NK-92 (cell line): Measurements from ENCODE around the gene LRRC25.

Source experiments
- DNase-seq: peaks from one replicate; lab custom pipeline; 2025; ENCODE audit not compliant: unreplicated experiment; lab: John Stamatoyannopoulos, UW

The LRRC25 gene

DNA sequence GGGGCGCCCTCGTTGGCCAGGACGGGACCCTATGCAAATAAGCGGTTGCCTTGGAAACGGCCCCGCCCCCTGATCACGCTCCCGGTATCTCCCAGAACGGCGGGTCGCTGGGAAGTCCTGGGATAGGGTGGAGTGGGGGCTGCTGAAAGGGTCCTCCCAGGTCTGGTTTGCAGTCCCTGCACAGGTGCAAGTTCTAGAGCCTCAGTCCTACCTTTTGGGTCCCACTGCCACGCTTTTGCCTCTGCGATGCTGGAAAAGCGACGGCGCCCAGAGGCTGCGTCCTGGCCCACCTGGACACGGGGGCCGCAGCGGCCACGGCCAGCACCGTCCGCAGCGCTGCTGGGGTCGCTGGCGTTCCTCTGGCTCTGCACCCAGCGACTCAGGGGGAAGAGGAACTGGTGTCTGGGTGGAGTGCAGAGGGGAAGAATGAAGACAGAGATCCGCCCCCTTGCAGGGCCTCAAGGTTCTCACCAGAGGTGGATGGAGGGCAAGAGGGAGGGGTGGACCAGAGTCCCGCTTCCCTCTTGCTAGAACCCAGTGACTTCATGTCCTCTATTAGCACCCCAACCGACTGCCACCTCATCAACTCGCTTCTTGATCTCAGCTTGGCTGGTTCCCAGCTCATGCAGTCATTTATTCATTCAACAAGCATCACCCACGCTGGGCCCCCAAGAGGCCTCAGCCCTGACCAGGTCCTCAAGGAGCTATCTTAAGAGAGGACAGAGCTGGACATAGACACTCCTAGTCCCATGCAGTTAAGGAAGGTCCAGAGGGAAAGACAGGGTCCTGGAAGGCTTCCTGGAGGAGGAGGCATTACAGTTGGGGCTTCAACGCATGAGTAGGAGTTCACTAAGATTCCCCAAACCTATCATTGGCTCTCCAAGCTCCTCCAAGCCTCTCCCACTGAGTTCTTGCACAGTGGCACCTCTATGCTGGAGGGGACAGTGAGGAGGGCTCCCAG is at the start of gene LRRC25:
Gene LRRC25, minus strand, starts transcription at position 381 of the 961 bp plus-strand sequence. CDS start 659 bp downstream, outside the sequence.
- DNase-seq, result no peak

- no peak for DNase-seq
Observed at GRCh38 chr19:18446811-18447359, 49.5 kb upstream of the LRRC25 start.

GRCh38 chr19:18446145-18446810 is 48.9 kb upstream of the LRRC25 start:
- DNase-seq, result no peak

- no peak for DNase-seq
Observed at GRCh38 chr19:18445262-18445948, 48.0 kb upstream of the LRRC25 start.

GRCh38 chr19:18444513-18444912 is 47.1 kb upstream of the LRRC25 start:
- no peak for DNase-seq

DNA sequence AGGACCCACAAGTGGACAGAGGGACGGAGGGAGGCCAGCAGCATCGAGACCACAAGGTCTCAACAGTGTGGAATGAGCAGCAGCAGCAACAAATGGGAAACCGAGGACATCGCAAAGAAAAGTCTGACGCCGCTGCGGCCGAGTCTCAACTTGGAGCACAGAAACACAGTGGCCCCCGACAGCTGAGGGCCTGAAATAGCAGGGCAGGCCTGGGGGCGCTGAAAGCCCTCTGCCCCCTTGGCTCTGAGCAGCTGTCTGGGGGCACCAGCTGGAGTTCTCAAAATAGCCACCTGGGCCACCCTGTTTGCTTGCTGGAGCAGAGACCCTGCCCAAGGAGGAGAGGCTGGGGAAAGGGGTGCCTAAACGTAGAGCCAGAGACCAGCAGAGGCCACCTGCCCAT is 46.4 kb upstream of the LRRC25 start:
- DNase-seq, result no peak

DNA sequence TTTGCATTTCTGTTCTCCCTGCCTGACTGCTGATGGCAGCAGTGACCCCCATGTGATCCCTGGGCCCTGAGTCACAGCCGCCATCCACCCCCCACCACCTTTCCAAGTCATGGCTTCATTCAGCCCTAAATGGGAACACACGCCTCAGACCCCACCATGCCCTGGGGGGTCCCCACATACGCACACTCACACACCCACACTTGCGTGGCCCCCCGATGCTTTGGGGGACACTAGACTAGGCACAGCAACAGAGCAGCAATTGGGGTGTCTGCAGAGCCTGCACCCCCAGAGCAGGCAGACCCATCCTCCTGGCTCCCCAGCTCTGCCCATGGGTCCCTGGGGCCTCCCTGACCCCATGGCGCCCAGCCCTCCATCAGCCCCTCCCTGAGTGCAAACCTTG is 46.0 kb upstream of the LRRC25 start:
- DNase-seq, result no peak

DNA sequence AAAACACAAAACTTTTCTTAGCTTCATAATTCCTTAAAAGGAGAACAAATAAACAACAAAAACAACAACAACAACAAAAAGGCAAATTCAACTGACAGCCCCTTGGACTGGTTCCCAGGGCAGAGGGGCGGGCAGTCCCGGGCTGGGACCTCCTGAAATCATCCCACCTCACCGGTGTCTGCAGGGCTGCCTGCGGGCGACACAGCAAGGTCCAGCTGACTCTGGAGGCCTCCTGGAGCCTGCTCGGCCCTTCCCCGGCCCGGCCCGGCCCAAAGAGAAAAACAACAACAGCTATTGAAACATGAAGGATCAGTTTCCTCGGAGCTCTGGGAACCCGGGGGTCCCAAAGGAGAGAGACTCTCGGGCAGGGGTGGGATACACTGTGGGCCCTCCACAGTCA is 45.5 kb upstream of the LRRC25 start:
- no peak for DNase-seq

DNA sequence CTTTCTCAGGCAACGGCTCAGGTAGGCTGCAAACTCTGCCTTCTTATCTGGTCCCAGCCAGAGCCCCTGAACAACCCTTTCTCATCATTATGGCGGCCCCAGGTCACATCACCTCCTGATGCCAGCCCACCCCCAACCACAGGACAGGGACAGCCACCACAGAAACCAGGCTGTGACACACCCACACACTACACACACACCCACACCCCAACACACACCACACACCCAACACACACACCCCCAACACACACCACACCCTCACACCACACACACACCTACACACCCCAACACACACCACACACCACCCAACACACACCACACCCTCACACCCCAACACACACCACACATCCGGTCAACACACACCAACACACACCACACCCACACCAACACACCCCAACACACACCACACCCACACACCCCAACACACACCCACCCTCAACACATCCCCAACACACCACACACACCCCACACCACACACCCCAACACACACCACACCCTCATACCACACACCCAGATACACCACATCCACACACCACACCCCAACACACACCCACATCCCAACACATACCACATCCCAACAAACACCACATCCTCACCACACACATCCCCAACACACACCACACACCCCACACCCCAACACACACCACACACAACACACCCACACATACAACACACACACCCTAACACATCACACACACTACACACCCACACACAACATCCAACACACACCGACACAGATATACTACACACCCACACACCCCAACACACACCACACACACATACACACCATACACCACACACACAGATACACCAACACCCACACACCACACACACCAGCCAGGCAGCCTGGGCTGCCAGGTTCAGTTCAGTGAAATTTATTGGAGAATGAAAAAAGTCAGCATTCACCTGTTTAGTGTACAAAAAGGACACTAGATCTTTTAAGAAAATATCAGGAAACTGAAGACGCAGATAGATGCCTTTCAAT is 44.7 kb upstream of the LRRC25 start:
- no peak for DNase-seq

- no peak for DNase-seq
Observed at GRCh38 chr19:18440936-18441803, 43.7 kb upstream of the LRRC25 start.

DNA sequence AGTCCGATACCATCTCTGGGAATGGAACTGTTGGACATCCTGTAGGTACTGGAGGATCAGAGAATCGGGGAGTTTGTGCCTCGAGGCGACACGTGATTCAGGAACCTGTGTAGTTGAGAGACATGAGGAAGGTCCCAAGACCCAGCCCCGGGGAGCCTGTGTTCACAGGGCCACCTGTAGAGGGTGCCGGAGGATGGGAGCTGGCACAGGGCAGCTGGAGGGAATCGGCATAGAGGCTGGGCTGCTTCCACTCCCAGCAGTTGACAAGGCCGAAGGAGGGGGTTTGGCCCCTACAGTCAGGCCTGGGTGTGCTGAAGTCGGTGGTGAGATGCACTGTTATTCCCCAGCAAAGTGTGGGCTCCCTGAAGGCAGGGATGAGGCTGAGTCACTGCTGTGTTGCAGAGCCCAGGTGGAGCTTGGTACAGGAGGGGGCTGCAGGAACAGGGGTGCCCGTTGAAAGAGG is 43.0 kb upstream of the LRRC25 start:
- DNase-seq, result no peak

GRCh38 chr19:18439910-18440237 is 42.5 kb upstream of the LRRC25 start:
- no peak for DNase-seq

DNA sequence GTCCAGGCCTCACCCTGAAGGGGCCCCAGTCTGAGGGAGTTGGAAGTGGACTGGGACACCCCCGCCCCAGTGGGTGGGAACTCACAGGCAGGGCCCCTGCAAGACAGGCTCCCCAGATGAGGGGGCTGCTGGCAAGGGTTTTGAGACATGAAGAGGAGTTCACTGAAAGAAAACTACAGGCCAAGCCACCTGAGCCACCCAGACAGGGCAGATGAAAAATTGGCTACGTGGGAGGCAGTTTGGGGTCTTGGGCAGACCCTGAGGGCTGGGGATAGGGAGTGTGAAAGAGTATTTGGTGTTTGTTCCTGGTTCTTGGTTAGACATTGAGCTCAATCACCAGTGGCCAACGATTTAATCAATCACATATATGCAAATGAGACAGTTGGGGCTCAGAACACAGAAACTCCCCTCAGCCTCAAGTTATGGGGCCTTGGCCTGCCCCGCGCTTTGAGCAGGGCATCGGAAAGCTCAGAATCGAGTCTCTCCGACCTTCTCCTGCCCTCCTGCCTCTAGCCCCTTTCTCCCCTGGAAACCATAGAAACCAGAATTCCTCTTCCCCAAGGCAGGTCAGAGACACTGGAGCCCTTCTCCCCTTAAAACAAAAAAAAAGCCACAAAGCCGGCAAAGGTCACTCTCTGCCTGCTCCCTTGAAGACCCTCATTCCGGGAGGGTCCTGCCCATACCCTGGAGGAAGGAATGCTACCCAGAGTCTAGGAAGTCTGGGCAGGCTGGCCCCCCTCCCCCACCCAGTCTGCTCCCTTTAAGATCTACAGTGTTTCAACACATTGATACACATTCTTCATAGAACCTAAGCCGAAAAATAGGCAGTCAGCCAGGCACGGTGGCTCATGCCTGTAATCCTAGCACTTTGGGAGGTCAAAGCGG is 41.8 kb upstream of the LRRC25 start:
- no peak for DNase-seq

DNA sequence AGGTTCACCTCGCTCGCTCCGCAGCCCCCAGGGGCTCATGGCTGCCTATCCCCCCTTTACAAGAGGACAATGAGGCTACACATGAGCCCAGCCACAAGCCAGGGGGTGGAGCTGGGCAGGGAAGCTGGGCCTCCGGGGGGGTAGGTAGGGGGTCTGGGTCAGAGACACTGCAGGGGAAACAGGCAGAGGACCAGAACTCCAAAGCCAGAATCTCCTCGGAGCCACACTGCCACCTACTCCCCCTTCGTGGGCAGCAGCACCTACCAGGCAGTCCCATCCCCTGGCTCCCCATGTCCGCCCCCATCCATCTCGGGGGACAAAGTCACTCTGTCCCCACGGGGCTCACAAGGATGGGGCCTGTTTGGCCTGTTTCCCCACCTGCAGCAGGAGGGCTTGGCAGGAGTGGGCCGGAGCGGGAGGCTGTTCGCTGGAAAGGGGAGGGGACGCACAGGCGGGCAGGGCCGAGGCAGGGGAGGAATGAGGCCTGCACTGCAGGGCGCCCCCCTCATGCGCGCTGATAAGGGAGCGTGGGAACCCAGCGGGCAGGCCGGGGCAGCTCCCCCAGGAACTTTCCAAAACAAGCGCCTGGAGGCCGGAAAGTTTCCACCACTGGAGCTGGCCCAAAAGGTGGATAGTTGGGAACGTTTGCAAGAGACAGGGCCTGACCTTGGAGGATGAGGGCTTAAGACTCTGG is 41.1 kb upstream of the LRRC25 start:
- no peak for DNase-seq

DNA sequence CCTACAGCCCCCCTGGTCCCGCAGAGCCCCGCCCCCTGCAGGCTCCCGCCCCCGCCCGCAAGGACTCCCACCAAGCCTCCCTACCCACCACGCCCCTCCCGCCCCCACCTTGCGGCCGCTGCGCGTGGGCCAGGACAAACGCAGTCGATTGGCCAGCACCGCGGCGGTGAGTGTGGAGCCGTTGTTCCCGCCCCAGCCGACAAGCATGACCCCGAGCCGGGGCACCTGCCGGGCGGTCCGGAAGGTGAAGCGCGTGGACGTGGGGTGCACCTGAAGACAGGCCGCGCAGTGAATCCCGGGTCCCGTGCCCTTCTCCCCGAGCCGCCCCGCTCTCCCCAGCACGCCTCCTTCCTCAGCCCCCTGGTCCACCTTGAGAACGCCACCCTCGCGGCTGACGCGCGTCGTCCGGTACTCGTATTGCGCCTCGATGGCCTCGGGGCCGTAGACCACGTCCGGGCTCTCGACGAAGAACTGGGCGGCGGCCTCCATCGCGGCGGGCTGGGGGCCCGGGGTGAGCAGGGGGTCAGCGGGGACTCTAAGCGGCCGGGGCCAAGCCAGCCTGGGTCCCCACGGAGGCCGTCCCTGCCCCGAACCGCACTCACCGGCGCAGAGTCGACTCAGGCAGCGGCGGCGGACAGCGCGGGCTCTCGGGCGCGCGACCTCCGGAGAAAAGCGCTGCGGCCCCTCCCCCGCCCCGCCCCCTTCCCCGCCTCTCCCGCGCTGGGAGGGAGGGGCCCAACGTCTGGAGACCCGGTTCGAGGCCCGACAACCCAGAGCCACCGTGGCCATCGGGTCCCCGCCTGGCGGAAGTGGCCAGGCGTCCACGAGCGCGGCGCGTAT is 40.3 kb upstream of the LRRC25 start, which contains the start of gene ISYNA1:
Gene ISYNA1, minus strand, starts transcription at position 643 of the 840 bp plus-strand sequence. Its CDS starts 154 bp downstream, at position 489.
- DNase-seq, result no peak

DNA sequence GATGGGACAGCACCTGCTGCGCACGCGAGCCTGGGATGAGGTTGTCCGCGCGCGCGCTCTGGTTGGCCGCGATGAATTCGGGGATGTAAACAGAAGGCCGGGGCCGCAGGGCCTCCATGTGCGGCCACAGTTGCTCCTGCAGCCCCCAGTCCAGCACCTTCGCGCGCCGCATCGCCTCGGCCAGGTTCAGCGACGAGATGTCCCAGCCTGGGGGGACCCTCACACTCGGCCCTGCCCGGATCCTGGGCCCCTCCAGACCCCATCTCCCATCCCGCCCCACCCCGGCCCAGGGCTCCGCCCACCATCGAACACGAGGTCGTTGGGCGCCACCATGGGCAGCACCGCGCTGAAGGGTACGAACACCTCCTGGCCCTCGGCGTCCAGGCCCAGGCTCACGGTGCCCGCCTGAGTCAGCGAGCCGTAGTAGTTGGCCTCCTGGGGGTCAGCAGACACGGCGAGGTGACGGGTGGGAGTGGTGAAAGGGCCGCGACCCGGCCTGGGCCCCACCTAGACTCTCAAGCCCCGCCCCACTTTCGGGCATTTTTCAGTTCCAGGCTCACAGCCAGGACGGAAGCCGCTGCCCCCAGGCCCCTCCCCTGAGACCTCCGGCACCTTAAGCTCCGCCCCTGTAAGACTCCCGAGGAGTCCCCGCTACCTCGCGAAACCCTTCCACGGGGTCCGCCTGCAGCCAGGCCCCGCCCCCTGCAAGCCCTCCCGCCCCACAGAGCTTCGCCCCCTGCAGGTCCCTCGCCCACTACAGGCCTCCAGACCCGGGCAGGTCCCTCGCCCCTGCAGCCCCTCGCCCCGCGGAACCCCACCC is 39.5 kb upstream of the LRRC25 start:
- no peak for DNase-seq
